C4-2B (cell line): ENCODE measurements around the gene ASXL3.

Experiments
- H3K27ac ChIP-seq: fragments of 450-650 bp; 2 replicates; pipeline ENCODE4 v1.5.1; 2017
- CTCF ChIP-seq: fragments of 450-650 bp; conservative IDR thresholded peaks from 2 replicates; pipeline ENCODE4 v1.5.1; 2017; ENCODE audit warnings: mild to moderate bottlenecking
- ZFX ChIP-seq: fragments of 450-650 bp; IDR thresholded peaks from 2 replicates; pipeline ENCODE4 v1.6.1; 2017

The ASXL3 gene

GRCh38 chr18:33603454-33603853 lies 25.4 kb downstream of the ASXL3 start:
- TF ChIP-seq CTCF = no peak
- TF ChIP-seq ZFX = no peak

GRCh38 chr18:33605250-33605649 lies 27.2 kb downstream of the ASXL3 start:
- no peak for TF ChIP-seq CTCF
- TF ChIP-seq ZFX = no peak
- no peak overlapping the region for H3K27ac ChIP-seq

More at GRCh38 chr18:33603454-33603853, 25.4 kb downstream of the ASXL3 start:
- no peak overlapping the region for H3K27ac ChIP-seq

- H3K27ac ChIP-seq = no peak overlapping the region
- peak; percentile 14; the same call in 1 of the 2 replicates for TF ChIP-seq CTCF
- TF ChIP-seq ZFX = no peak
Observed at GRCh38 chr18:33606621-33607020, 28.6 kb downstream of the ASXL3 start.

- H3K27ac ChIP-seq = no peak overlapping the region
- TF ChIP-seq CTCF (no peak), ZFX (no peak)
Observed at GRCh38 chr18:33611525-33612135, 33.6 kb downstream of the ASXL3 start.

- TF ChIP-seq CTCF = no peak
- TF ChIP-seq ZFX = no peak
- no peak overlapping the region for H3K27ac ChIP-seq
Observed at GRCh38 chr18:33612632-33613031, 34.6 kb downstream of the ASXL3 start.

- TF ChIP-seq ZFX = no peak
- no peak for TF ChIP-seq CTCF
- H3K27ac ChIP-seq = no peak overlapping the region
Observed at GRCh38 chr18:33616556-33616955, 38.5 kb downstream of the ASXL3 start.

- TF ChIP-seq ZFX (no peak), CTCF (no peak)
- no peak overlapping the region for H3K27ac ChIP-seq
Observed at GRCh38 chr18:33627114-33627513, 49.1 kb downstream of the ASXL3 start.
